ENCODE data around the gene LPAR3.

- TF ChIP-seq CTCF (conservative IDR thresholded peaks at IDR 0.05; ENCODE audit: low read depth, low read length) (no peak), EZH2 (IDR thresholded peaks at IDR 0.05; ENCODE audit: borderline replicate concordance, low read depth, low read length, poor library complexity, severe bottlenecking) (no peak)
Measured at GRCh38 chr1:84795966-84796600, 96.9 kb downstream of the LPAR3 start.

All from A673 (cell line).